ENCODE measurements around the gene HDLBP.
"Not testable (repeated sequence)": the region's sequence is repeated elsewhere in the genome, so short reads cannot be mapped to it uniquely, and the experiment has no call there.

HDLBP gene

DNA sequence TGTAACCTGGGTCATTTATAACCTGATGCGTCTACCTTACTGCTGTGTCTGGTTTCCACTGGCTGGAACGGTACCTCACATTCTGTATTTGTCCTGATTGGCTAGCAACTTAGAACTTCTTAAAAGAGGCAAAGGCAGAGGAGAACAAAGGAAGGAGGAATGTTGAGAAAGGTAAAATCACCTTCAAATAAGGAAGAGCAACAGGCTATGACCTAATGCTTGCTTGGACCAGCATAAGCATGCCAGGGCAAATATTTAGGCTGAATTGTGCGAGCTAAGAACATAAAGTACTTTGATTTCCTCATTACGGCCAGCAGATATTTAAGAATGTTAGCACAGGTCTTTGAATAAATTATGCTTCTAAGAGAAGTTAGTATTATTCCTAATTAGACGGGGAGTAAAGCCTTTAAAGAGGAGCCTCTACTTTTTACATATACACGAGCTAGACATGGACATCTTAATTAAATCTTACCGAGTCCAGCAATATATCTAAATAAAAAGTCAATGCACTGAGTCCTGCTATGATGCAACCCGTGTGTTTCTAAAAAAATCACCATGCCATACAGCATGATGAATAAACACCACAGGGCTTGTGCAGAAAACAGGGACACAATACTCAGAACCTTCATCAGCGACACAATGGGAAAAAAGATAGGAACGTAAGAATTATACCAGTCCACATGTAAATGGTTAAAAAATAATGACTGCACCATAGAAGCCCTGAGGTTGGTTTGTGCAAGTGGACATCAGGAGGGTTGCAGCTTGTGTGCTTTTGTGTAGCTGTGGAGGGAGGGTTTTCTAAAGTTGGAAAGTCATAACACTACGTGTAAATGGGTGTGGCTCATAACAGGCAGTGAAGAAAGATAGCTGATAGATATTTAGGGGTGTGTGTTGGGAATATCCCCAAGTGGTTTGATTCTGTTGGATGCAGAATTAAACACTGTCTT, 14.5 kb upstream of the HDLBP start:
- no peak for DNase-seq (ENCODE audit: low spot score)

DNA sequence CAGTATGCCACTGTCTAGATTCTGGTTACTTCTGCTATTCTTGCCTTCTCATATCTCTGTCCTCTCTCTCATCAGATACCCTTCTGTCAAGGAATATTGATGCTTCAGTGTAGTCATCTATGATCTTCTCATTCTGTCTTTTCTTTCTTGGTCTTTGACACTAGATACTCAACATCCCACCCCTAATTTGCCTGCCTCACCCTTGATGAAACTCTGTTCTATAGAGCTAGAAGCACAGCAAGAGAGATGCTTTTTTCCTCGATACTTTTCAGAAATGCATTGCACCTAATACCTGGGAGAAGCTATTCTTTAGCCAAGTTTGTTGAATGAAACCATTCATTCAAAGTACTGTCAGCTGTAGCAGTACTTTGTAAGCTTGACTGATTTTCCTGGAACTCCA, 9.8 kb upstream of the HDLBP start:
- DNase-seq (ENCODE audit: low spot score), result no peak

- no peak for DNase-seq (ENCODE audit: low spot score)
Observed at GRCh38 chr2:241324775-241325174, 9.3 kb upstream of the HDLBP start.

DNA sequence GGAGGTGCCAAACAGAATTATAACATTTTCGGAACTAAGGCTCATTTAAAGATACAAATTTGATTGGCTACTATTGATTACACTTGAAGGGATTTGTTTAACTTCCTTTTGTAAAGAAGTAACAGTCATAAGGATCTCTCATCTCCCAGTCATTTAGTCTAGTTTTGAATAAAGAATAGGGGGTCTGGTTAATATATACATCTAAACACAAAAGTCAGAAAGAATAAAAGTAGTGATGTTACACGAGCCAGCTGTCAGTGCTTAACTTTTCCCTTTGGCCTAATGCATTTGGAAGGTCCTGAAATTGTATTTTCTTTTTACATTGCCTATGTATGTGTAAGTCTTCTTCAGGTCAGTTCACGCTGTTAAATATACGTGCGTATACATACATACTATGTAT, 8.3 kb upstream of the HDLBP start:
- no peak for DNase-seq (ENCODE audit: low spot score)

DNA sequence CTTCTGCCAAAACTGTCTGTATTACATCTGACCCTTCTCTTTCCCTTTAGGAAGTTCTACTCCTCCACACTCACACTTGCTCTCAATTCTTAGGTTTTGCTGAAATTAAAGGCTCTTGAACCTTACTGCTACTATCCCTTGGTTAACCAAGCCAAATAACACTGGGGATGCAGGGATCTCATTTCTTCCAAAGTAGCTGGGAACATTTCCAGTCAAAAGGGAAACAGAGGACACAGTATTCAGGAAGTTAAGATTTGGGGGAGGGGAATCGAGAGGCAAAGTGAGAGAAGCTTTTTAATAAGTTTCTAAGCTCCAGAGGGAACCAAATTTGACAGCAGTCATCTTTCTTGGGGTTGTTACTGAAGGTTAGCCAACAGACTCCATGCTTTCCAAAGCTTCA, 6.4 kb upstream of the HDLBP start:
- no peak for DNase-seq (ENCODE audit: low spot score)

GRCh38 chr2:241321033-241321432, 5.6 kb upstream of the HDLBP start:
- DNase-seq (ENCODE audit: low spot score), result no peak

- DNase-seq (ENCODE audit: low spot score), result no peak
Observed at GRCh38 chr2:241320394-241320793, 4.9 kb upstream of the HDLBP start.

DNA sequence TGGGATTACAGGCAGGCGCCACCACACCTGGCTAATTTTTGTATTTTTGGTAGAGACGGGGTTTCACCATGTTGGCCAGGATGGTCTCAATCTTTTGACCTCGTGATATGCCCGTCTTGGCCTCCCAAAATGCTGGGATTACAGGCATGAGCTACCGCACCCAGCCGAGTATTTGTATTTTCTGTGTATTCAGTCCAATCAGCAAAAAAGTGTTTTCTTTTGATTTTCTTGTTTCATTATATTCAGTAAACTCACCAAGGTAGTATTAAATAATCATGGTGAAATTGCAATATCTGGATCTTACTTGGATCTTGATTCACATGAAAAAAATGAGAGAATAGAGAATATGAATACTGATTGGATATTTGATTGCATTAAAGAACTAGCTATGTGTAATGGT, 3.4 kb upstream of the HDLBP start:
- DNase-seq (ENCODE audit: low spot score), result not testable (repeated sequence)

GRCh38 chr2:241317391-241317790, 1.9 kb upstream of the HDLBP start:
- no peak for DNase-seq (ENCODE audit: low spot score)

GRCh38 chr2:241316825-241317224, 1.4 kb upstream of the HDLBP start:
- DNase-seq (ENCODE audit: low spot score), result no peak

GRCh38 chr2:241315879-241316631, 583 bp upstream of the HDLBP start, which contains the start of gene SEPTIN2:
Gene SEPTIN2 (plus strand): TSS chr2:241315925. CDS start chr2:241324233, 8,308 bp downstream.
- peak; percentile 57 for DNase-seq (ENCODE audit: low spot score)

DNA sequence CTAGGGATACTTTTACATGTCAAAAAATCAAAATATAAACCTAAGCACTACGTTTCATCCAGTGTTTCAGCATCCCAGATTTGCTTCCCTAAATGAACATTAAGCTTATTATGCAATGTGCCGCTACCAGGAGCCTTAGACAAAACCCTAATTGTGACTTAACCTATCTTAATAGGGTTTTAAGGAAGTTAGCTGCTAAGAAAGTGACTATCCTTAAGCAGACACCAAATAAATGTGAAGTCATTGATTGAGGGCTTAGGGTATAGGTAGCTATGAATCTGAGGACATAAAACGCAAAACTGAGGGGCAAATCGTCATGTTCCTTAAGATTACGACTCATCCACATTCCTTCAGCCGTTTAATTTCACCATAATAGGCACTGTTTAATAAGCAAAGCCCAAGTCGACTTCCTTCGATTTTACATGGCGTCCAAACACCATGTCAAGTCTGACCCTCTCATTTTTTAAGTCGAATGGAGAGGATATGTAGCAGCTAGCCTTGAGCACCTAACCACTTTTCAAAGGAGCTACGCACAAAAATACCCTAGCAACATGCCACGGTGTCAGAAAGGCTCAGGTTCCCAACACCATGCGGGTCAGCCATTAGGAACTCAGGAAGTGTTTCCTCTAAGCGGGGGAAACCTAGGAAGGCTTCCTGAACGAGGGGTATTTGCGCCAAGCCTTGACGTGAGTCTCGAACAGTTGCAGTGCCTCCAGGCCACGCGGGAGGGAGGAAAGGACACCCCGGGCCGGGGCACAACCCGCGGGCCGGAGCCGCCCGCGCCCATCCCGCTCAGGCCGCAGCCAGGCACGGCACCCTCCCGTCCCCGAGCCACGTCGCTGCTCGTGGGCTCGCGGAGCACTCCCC, 1.0 kb downstream of the HDLBP start:
- DNase-seq (ENCODE audit: low spot score), result no peak

GRCh38 chr2:241313543-241314095, 1.9 kb downstream of the HDLBP start:
- no peak for DNase-seq (ENCODE audit: low spot score)

DNA sequence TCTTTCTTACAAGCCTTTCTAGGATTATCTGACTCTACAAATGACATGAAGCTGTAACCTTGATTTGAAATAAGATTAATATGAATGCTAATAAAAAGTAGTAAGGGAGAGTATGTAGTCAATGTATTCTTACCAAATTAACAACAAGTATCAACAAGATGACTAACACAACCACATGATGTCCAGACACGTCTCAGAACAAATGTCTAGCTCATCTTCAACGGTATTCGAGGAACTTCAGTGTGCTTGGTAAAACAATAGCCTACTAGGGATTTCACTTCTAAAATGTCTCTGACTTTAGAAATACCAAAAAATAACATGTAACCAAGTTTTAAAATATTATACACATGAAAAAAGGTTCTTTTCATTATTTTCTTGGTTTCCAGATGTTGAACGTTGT, 3.4 kb downstream of the HDLBP start:
- no peak for DNase-seq (ENCODE audit: low spot score)

GRCh38 chr2:241310917-241311566, 4.4 kb downstream of the HDLBP start:
- no peak for DNase-seq (ENCODE audit: low spot score)

DNA sequence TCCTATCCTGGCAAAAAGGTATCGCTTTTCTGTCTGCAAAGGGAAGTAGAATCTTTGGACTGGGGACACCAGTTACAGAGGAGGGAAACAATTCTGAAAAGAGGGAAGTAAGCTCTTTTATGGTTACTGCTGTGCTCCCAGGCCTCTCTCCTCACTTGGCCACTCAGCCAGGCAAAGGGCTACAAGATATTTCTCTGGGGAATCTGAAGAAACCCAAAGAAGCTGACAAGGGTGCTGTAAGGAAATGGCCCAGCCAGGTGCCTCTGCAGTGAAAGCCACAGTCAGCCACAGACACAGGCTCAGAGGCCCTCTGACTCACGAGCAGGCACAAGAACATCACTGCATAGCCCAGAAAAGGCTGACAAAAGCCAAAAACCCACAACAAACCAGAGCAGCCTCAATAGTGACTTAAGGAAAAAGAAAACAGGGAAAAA, 5.8 kb downstream of the HDLBP start:
- no peak for DNase-seq (ENCODE audit: low spot score)

- DNase-seq (ENCODE audit: low spot score), result no peak
Observed at GRCh38 chr2:241308832-241309500, 6.5 kb downstream of the HDLBP start.

DNA sequence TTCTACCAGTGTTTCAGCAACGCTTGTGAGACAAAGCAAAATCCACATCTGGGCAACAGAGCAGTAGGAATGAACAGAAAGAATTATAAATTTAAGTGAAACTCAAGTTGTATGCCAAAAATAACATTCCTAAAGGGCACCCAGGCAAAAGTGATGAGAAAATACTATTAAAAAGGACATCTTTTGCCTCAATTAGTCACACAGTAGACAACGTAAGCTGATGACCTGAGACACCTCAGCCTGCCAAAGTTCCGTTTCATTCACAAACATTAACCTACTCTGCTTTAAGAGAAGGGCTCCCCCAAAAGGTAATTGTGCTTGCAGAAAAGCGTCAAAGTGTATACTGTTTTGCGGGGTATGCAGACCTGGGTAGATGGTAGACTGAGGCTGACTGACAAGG, 7.2 kb downstream of the HDLBP start:
- no peak for DNase-seq (ENCODE audit: low spot score)

- DNase-seq (ENCODE audit: low spot score), result no peak
Observed at GRCh38 chr2:241307055-241307454, 8.4 kb downstream of the HDLBP start.

- DNase-seq (ENCODE audit: low spot score), result peak; percentile 42
Observed at GRCh38 chr2:241304039-241304670, 11.3 kb downstream of the HDLBP start.
